Stimulated activated CD8-positive, alpha-beta memory T cell treated with anti-CD3 and anti-CD28 coated beads, Interleukin-12 subunit alpha, Interleukin-12 subunit beta, amount 100 ng/mL, for 24 hours (primary cell): ENCODE results near the gene NANOG.
"Not testable (repeated sequence)": the region's sequence is repeated elsewhere in the genome, so short reads cannot be mapped to it uniquely, and the experiment has no call there.

Source experiments
- DNase-seq: peaks from one replicate; pipeline ENCODE4 v3.0.0-alpha.2; 2020; ENCODE audit errors: extremely low read depth

The NANOG gene

GRCh38 chr12:7801460-7801859 lies 12.3 kb downstream of the NANOG start:
- DNase-seq = no peak

DNA sequence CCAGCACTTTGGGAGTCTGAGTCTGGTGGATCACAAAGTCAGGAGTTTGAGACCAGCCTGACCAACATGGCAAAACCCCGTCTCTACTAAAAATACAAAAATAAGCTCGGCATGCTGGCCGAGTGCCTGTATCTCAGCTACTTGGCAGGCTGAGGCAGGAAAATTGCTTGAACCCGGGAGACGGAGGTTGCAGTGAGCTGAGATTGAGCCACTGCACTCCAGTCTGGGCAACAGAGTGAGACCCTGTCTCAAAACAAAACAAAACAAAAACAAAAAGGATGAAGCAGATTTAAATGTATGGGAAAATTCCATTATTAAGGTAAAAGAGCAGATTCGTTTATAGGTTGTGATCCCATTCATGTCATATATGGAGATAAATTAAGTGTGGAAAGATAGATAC lies 17.1 kb downstream of the NANOG start:
- DNase-seq = not testable (repeated sequence)

GRCh38 chr12:7806863-7807487 lies 17.8 kb downstream of the NANOG start:
- no peak for DNase-seq

- DNase-seq = not testable (repeated sequence)
Measured at GRCh38 chr12:7825754-7826153, 36.6 kb downstream of the NANOG start.

GRCh38 chr12:7829737-7830136 lies 40.5 kb downstream of the NANOG start:
- DNase-seq = not testable (repeated sequence)

DNA sequence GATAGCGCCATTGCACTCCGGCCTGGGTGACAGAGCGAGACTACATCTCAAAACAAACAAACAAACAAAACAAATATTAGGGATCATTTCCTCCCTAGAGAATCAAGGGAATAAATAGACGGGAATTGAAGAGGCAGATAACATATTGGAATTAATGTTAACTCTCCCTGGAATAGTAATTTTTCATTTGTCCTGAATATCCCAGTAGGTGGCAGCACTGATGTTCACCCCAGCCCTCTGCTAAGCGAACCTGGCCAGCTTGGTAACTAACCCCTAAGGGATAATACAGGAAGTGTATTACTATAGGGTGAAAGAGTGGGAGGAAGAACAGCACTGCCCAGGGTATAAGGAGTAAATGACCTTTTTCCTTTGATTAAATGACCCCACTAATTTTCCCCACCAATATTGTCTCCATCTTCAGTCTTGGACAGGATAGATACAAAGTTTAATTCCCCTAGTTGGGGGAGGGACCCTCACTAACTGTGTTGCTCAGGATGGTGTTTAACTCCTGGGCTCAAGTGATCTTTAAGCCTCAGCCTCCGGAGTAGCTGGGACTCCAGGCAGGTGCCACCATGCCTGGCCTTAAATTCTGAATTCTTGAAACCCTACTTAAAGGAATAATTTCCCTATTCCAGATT lies 43.0 kb downstream of the NANOG start:
- no peak for DNase-seq

DNA sequence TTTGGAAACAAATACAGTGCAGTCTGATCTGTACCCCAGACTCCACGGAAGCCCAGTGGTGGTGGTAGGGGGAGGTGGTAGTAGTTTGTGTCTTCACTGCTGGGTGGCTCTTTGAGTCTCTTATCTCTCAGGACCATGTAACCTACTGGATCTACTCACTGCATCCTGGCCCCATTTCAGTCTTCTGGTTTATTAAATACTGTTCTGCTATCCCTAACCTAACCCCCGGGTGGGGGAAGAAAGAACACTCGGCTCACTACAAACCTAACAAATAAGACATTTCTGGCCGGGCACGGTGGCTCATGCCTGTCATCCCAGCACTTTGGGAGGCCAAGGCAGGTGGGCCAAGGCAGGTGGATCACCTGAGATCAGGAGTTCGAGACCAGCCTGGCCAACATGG lies 44.0 kb downstream of the NANOG start:
- not testable (repeated sequence) for DNase-seq

DNA sequence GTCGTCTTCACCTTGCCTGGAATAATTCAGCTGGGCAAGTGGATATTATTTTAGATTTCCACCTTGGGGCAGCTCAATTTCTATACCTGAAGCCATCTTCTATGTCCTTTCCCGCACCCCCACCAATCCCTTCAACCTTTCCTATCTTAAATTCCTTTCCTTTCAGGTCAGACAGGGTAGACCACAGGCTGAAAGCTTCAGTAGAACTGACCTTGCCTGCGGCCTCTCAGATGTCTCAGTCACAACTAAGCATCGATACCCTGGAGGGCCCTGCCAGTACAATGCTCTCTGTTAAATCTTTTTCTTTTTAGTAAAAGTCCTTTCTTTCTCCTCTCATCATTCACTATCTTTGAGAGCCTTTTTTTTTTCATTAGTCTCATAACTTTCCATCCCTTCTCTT lies 44.6 kb downstream of the NANOG start:
- no peak for DNase-seq

GRCh38 chr12:7834701-7835100 lies 45.5 kb downstream of the NANOG start:
- no peak for DNase-seq

DNA sequence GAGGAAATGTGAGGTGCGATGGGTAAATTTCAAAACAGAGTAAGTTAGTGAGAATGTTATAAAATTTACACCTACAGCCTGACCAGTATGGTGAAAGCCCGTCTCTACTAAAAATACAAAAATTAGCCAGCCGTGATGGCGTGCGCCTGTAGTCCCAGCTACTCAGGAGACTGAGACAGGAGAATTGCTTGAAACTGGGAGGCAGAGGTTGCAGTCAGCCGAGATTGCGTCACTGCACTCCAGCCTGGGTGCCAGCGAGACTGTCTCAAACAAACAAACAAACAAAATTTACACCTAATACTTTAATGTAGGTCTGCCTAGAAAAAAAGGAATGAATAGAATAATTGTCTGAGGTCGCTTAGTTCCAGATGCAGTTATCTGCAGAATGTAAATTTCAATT lies 45.9 kb downstream of the NANOG start:
- no peak for DNase-seq

- DNase-seq = no peak
Measured at GRCh38 chr12:7835766-7836165, 46.6 kb downstream of the NANOG start.

DNA sequence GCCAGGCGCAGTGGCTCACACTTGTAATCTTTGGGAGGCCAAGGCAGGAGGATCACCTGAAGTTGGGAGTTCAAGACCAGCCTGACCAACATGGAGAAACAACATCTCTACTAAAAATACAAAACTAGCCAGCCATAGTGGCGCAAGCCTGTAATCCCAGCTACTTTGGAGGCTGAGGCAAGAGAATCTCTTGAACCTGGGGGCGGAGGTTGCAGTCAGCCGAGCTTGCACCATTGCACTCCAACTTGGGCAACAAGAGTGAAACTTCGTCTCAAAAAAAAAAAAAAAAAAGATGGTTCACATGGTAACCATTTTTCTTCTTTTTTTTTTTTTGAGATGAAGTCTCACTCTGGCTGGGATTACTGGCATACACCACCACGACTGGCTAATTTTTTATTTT lies 48.2 kb downstream of the NANOG start:
- DNase-seq = no peak

DNA sequence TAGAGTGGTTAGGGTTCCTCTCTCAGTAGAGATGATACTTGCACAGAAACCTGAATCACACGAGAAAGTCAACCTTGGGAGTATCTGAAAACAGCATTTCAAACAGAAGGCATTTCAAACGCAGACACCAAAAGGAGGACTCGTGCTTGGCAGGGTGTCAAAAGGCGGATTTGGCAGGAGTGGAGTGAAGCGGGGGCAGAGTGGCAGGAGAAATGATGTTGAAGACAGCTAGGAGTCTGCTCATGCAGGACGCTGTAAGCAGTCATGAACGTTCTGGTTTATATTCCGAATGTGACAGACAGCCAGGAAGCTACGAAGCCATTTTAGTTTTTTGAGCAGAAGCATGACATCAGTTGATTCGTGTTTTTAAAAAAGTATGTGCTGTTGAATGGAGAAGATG lies 50.0 kb downstream of the NANOG start:
- DNase-seq = not testable (repeated sequence)

DNA sequence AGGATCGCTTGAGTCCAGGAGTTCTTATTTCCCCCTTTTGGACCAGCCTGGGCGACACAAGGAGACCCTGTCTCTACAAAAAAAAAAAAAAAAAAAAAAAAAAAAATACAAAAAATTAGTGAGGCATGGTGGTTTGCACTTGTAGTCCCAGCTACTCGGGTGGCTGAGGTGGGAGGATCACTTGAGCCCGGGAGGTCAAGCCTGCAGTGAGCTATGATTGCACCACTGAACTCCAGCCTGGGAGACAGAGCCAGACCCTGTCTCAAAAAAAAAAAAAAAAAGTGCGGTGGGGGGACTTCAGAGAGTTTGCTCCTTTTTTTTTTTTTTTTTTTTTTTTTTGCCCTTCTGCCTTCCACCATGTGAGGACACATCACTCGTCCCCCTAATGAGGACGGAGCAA lies 50.6 kb downstream of the NANOG start:
- not testable (repeated sequence) for DNase-seq

GRCh38 chr12:7842444-7842843 lies 53.2 kb downstream of the NANOG start:
- not testable (repeated sequence) for DNase-seq

DNA sequence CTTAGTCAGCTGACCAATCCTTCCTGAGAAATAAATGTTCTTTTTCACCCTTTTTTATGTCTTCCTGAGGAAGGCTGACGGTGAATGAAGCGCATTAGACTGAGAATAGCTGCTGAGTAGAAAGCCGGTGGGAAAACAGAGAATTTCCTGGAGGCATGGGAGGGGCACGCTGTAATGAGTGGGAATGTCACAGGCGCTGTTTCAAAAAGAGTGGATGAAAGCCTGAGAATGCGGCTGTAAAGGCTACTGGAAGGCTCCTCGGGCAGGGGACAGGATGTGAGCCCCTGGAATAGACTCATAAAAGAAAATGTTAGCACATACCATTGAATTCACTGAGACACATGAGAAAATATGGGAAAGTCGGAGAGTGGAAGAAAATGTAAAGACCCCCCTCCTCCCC lies 53.9 kb downstream of the NANOG start:
- not testable (repeated sequence) for DNase-seq

DNA sequence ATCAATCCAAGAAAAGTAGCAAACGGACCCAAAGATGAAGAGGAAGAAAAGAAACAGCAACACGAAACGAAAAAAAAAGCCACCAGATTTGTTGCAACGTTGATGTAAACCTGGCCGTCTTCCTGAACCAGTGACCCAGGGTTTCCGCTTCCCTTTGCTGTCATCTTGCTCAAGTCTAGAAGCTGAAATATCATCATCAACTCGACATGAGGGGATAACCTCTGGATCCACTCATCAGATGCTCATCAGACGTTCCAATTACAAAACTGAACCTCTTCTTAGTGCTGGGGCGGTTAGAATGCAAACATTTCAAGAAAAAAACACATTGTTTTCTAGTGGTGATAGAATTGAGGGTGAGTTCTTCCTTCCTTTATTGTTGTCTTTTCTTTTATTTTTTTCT lies 54.4 kb downstream of the NANOG start:
- not testable (repeated sequence) for DNase-seq

DNA sequence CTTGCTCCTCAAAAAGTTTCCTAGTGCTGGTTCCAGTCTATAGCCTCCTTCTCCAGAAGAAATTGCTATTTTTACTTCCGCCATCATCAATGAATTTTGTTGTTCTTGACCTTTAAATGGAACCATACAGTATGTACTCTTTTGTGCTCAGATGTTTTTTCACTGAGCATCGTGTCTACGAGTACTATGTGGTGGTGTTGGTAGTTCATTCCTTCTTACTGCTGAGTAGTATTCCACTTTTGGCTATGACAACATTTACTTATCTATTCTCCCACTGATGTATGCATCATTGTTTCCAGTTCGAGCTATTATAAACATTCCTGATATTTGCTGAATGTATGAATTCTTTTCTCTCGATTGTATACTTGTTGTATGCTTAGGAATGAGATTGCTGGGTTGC lies 54.9 kb downstream of the NANOG start:
- DNase-seq = no peak

DNA sequence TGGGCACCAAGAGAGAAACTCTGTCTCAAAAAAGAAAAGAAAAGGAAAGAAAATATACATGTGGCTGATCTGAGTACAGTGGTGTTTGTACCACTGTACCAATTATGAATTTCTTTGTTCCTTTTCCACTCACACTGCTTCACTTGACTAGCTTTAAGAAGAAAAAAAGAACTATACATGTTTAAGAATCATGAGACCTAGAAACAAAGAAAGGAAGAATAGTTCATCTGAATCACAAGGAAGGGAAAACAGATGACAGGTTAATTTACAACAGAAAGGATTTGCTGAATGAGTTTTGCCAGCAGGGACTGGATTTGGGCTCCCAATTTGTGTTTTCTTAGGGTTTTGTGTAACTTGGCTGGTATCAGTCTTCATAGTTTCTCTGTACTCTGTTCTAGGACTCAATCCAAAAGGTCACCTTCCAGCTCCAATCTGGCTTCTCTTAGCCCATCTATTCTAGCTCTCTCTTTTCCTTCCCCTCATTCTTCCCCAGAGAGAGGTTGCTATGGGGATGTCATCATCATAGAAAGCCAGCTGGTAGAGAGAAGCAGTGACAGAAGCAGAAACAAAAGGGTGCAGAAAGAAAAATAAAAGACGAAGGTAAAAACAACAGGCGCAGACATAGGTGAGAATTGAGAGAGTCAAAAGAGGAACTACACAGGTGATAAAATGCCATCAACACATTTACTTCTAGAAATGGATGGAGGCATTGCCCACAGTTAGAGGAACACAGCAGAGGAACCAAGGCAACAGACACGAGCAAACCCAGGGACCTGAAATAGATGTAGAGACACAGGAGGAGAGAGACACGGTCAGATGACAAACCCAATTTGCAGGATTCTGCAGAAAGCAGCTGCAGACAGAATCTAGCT lies 58.3 kb downstream of the NANOG start:
- not testable (repeated sequence) for DNase-seq

- not testable (repeated sequence) for DNase-seq
Measured at GRCh38 chr12:7848098-7848422, 58.9 kb downstream of the NANOG start.
